Measurements from ENCODE around the gene AKR1D1.
"Not testable (repeated sequence)": the region's sequence is repeated elsewhere in the genome, so short reads cannot be mapped to it uniquely, and the experiment has no call there.

Gene AKR1D1

GRCh38 chr7:138076196-138076595 lies at the start of gene AKR1D1:
Gene AKR1D1 (plus strand): TSS chr7:138076459. CDS start chr7:138076519, 60 bp downstream.
- H3K27me3 Mint-ChIP-seq = no peaks in the 10 kb centered on the region
- H3K9me3 Mint-ChIP-seq = peaks cover 19 to 20% of the 10 kb centered on the region in 2 donors
- no peak within 1 kb of the TSS for H3K4me3 Mint-ChIP-seq
- ATAC-seq (replicated peaks) = no peak
- peaks cover 25 to 37% of the 10 kb centered on the region in 2 donors for H3K4me1 Mint-ChIP-seq
- no peak for DNase-seq
- peaks cover 10 to 16% of the 10 kb centered on the region in 2 donors for H3K36me3 Mint-ChIP-seq
- H3K27ac Mint-ChIP-seq = peak within 1 kb of the TSS; percentile 73

- Mint-ChIP-seq H3K27me3 (no peaks in the 10 kb centered on the region), H3K27ac (no peak overlapping the region), H3K36me3 (peaks cover 14 to 24% of the 10 kb centered on the region in 2 donors), H3K4me3 (peak overlapping the region in 1 of 2 donors; percentile 48), H3K9me3 (peaks cover 9 to 18% of the 10 kb centered on the region in 2 donors), H3K4me1 (peaks cover 39 to 69% of the 10 kb centered on the region in 2 donors)
- DNase-seq (no peak), ATAC-seq (replicated peaks) (no peak)
These were observed 49.2 kb upstream of the AKR1D1 start for GRCh38 chr7:138027100-138027499.

GRCh38 chr7:138029126-138029525 lies 47.1 kb upstream of the AKR1D1 start:
- Mint-ChIP-seq H3K4me1 (peaks cover 39 to 87% of the 10 kb centered on the region in 2 donors), H3K9me3 (peaks cover 9 to 16% of the 10 kb centered on the region in 2 donors), H3K36me3 (peaks cover 14 to 18% of the 10 kb centered on the region in 2 donors), H3K4me3 (no peak overlapping the region), H3K27me3 (no peaks in the 10 kb centered on the region), H3K27ac (peak overlapping the region; percentile 69)
- DNase-seq (no peak), ATAC-seq (replicated peaks) (no peak)

DNA sequence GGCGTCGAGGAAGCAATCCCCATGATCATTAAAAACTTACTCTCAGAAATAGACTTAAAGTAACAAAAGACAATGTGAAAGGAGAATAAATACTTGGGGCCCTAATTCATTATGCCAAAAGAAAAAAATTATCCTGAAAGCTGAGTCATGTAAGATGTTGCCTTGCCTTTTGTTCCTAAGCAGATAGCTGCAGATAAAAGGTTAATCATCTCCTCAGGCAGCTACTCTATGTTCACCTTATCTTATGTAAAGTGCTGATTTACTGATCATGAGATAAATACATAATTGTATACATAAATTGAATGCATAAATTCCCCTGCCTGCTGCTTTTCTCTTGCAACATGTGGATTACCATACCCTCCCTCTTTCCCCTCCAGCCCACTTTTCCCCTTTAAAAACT lies 46.3 kb upstream of the AKR1D1 start:
- Mint-ChIP-seq H3K9me3 (peaks cover 13 to 16% of the 10 kb centered on the region in 2 donors), H3K27ac (no peak overlapping the region), H3K27me3 (no peaks in the 10 kb centered on the region), H3K4me1 (peaks cover 41 to 92% of the 10 kb centered on the region in 2 donors), H3K36me3 (peaks cover 14 to 19% of the 10 kb centered on the region in 2 donors), H3K4me3 (no peak overlapping the region)
- no peak for DNase-seq
- ATAC-seq (replicated peaks) = no peak

GRCh38 chr7:138030679-138031351 lies 45.4 kb upstream of the AKR1D1 start:
- DNase-seq = no peak
- Mint-ChIP-seq H3K27me3 (no peaks in the 10 kb centered on the region), H3K9me3 (peaks cover 12 to 15% of the 10 kb centered on the region in 2 donors), H3K4me1 (peaks cover 44 to 90% of the 10 kb centered on the region in 2 donors), H3K36me3 (peaks cover 12 to 15% of the 10 kb centered on the region in 2 donors), H3K27ac (peak overlapping the region; percentile 79), H3K4me3 (no peak overlapping the region)
- no peak for ATAC-seq (replicated peaks)

GRCh38 chr7:138032186-138032585 lies 44.1 kb upstream of the AKR1D1 start:
- H3K27ac Mint-ChIP-seq = peak overlapping the region; percentile 48
- ATAC-seq (replicated peaks) (peak; percentile 64 to 72), DNase-seq (no peak)
- H3K36me3 Mint-ChIP-seq = peaks cover 4 to 5% of the 10 kb centered on the region in 2 donors
- H3K27me3 Mint-ChIP-seq = no peaks in the 10 kb centered on the region
- H3K4me3 Mint-ChIP-seq = no peak overlapping the region
- H3K4me1 Mint-ChIP-seq = peaks cover 32 to 76% of the 10 kb centered on the region in 2 donors
- H3K9me3 Mint-ChIP-seq = peaks cover 7% of the 10 kb centered on the region in 2 donors

DNA sequence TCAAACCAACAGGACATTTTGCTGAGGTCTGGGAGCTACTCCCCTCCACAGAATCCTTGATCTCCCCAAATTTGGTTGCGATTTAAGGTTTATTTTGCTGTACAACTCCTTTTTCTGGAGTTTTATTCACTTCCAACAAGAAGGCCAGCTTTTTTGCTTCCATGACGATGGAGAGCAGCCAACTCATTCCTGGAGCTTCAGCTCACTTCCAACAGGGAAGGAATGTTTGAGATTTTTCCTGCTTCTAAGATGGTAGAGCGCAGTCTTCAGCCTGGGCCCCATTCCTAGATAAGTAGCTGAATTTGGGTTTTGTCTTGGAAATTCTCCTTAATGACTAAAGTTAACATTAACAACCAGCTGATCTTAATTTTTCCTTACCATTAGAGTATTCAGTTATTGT lies 43.5 kb upstream of the AKR1D1 start:
- Mint-ChIP-seq H3K4me1 (peaks cover 29 to 70% of the 10 kb centered on the region in 2 donors), H3K27ac (no peak overlapping the region), H3K9me3 (peaks cover 7% of the 10 kb centered on the region in 2 donors), H3K27me3 (no peaks in the 10 kb centered on the region), H3K4me3 (no peak overlapping the region), H3K36me3 (peaks cover 4 to 5% of the 10 kb centered on the region in 2 donors)
- ATAC-seq (replicated peaks) (no peak), DNase-seq (no peak)

DNA sequence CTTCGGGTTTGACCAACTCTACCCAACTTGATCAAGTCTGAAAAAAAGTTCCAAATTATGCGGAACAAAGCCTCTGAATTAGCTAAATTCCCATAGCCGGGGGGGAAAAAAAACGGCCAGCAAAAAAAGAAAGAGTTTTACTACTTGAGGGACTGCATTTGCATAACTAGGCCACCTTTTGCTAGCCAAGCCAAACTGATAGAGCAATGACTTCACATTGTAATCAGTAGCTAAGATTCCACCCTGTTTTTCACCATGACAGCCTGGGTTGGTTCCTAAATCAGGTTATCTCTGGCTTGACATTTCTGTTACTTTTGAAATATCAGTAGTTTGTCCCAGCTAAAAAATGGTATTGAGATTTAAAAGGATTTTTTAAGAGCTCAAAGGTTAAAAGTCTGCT lies 43.0 kb upstream of the AKR1D1 start:
- ATAC-seq (replicated peaks) = no peak
- H3K27ac Mint-ChIP-seq = no peak overlapping the region
- peaks cover 27 to 66% of the 10 kb centered on the region in 2 donors for H3K4me1 Mint-ChIP-seq
- H3K36me3 Mint-ChIP-seq = peaks cover 4 to 5% of the 10 kb centered on the region in 2 donors
- no peak overlapping the region for H3K4me3 Mint-ChIP-seq
- DNase-seq = no peak
- no peaks in the 10 kb centered on the region for H3K27me3 Mint-ChIP-seq
- H3K9me3 Mint-ChIP-seq = peaks cover 7% of the 10 kb centered on the region in 2 donors

GRCh38 chr7:138036135-138036534 lies 40.1 kb upstream of the AKR1D1 start:
- no peak for ATAC-seq (replicated peaks)
- no peak overlapping the region for H3K4me3 Mint-ChIP-seq
- H3K9me3 Mint-ChIP-seq = peaks cover 7 to 14% of the 10 kb centered on the region in 2 donors
- H3K27me3 Mint-ChIP-seq = no peaks in the 10 kb centered on the region
- no peak for DNase-seq
- peaks cover 30 to 60% of the 10 kb centered on the region in 2 donors for H3K4me1 Mint-ChIP-seq
- no peak overlapping the region for H3K27ac Mint-ChIP-seq
- peaks cover 5 to 9% of the 10 kb centered on the region in 2 donors for H3K36me3 Mint-ChIP-seq

DNA sequence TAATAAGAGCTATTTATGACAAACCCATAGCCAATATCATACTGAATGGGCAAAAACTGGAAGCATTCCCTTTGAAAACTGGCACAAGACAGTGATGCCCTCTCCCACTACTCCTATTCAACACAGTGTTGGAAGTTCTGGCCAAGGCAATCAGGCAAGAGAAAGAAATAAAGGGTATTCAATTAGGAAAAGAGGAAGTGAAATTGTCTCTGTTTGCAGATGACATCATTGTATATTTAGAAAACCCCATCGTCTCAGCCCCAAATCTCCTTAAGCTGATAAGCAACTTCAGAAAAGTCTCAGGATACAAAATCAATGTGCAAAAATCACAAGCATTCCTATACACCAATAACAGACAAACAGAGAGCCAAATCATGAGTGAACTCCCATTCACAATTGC lies 36.2 kb upstream of the AKR1D1 start:
- H3K9me3 Mint-ChIP-seq = peaks cover 5 to 12% of the 10 kb centered on the region in 2 donors
- not testable (repeated sequence) for H3K4me3 Mint-ChIP-seq; H3K27me3 Mint-ChIP-seq; ATAC-seq (replicated peaks); H3K36me3 Mint-ChIP-seq; H3K27ac Mint-ChIP-seq; DNase-seq
- H3K4me1 Mint-ChIP-seq = peaks cover 17 to 23% of the 10 kb centered on the region in 2 donors

DNA sequence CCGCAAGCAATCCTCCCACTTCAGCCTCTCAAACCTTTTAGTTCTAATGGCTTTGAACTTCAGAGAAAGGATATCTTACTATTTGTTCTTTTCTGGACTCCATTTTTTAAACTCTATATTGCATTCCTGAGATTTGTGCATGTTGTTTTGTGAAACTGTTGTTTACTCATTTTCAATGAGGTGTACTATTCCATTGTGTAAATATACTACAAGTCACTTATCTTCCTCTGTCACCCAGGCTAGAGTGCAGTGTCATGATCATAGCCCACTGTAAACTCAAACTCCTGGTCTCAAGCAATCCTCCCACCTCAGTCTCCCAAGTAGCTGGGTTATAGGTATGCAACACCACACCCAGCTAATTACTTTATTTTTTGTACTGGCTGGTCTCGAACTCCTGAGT lies 31.4 kb upstream of the AKR1D1 start:
- Mint-ChIP-seq H3K4me1 (peaks cover 6 to 8% of the 10 kb centered on the region in 2 donors), H3K27me3 (no peaks in the 10 kb centered on the region), H3K9me3 (peaks cover 3 to 8% of the 10 kb centered on the region in 2 donors), H3K36me3 (peaks cover 0 to 4% of the 10 kb centered on the region in 2 donors), H3K27ac (no peak overlapping the region), H3K4me3 (no peak overlapping the region)
- DNase-seq (no peak), ATAC-seq (replicated peaks) (no peak)

DNA sequence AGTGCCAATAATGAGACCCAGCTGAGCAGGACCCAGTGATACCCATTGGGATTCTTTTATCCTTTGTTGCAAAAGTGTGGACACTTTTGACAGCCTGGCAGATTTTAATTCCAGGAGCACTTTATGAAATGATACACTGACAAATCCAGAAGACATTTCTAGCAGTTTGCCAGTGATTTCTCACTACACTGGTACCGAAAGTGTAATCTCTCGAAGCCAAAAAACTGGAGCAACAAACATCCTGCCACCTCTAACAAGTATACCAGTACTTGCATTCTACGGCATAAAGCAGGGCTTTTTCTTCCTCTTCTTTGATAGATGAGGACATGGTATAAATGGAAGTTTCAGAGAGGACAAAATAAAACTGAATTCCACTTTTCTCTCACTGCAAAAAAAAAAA lies 28.4 kb upstream of the AKR1D1 start:
- peaks cover 0 to 3% of the 10 kb centered on the region in 2 donors for H3K4me1 Mint-ChIP-seq
- H3K9me3 Mint-ChIP-seq = peaks cover 4 to 8% of the 10 kb centered on the region in 2 donors
- peaks cover 0 to 9% of the 10 kb centered on the region in 2 donors for H3K36me3 Mint-ChIP-seq
- DNase-seq (no peak), ATAC-seq (replicated peaks) (no peak)
- no peak overlapping the region for H3K4me3 Mint-ChIP-seq
- no peak overlapping the region for H3K27ac Mint-ChIP-seq
- peaks cover 0 to 7% of the 10 kb centered on the region in 2 donors for H3K27me3 Mint-ChIP-seq

- ATAC-seq (replicated peaks) (no peak), DNase-seq (no peak)
- Mint-ChIP-seq H3K36me3 (peaks cover 0 to 9% of the 10 kb centered on the region in 2 donors), H3K27ac (no peak overlapping the region), H3K4me1 (peaks cover 0 to 3% of the 10 kb centered on the region in 2 donors), H3K9me3 (peaks cover 4 to 8% of the 10 kb centered on the region in 2 donors), H3K27me3 (peaks cover 0 to 7% of the 10 kb centered on the region in 2 donors), H3K4me3 (no peak overlapping the region)
These were observed 26.6 kb upstream of the AKR1D1 start for GRCh38 chr7:138049505-138050116.

DNA sequence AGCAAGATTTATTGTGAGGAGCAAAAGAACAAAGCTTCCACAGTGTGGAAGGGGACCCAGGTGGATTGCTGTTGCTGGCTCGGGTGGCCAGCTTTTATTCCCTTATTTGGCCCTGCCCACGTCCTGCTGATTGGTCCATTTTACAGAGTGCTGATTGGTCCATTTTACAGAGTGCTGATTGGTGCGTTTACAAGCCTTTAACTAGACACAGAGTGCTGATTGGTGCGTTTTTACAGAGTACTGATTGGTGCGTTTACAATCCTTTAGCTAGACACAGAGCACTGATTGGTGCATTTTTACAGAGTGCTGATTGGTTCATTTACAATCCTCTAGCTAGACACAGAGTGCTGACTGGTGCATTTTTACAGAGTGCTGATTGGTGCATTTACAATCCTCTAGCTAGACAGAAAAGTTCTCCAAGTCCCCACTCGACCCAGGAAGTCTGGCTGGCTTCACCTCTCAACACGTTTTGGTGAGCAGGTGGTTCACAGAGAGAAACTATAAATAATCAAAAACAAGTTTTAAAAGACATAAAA lies 24.5 kb upstream of the AKR1D1 start:
- not testable (repeated sequence) for DNase-seq; H3K27me3 Mint-ChIP-seq; H3K9me3 Mint-ChIP-seq; ATAC-seq (replicated peaks); H3K4me1 Mint-ChIP-seq; H3K36me3 Mint-ChIP-seq; H3K27ac Mint-ChIP-seq; H3K4me3 Mint-ChIP-seq
